ENCODE measurements around the gene PLXNC1.

- TF ChIP-seq ZNF384 (IDR thresholded peaks at IDR 0.05) = no peak
- no peak for TF ChIP-seq TARDBP (IDR thresholded peaks at IDR 0.05)
- TF ChIP-seq FOXM1 (IDR thresholded peaks at IDR 0.05; ENCODE audit: borderline replicate concordance) = no peak
- no peak for TF ChIP-seq HDGF (IDR thresholded peaks at IDR 0.05; ENCODE audit: borderline replicate concordance)
- no peak for TF ChIP-seq BHLHE40 (IDR thresholded peaks at IDR 0.05; ENCODE audit: borderline replicate concordance)
- no peak for TF ChIP-seq FOXA1 (IDR thresholded peaks at IDR 0.05)
- no peak for TF ChIP-seq PKNOX1 (IDR thresholded peaks at IDR 0.05)
- TF ChIP-seq NFRKB (IDR thresholded peaks at IDR 0.05) = no peak
- TF ChIP-seq SP1 (IDR thresholded peaks at IDR 0.05) = no peak
- TF ChIP-seq FOXK2 (IDR thresholded peaks at IDR 0.05) = no peak
- TF ChIP-seq SUZ12 (IDR thresholded peaks at IDR 0.05) = no peak
- TF ChIP-seq ARNT (IDR thresholded peaks at IDR 0.05) = no peak
- no peak for TF ChIP-seq L3MBTL2 (conservative IDR thresholded peaks at IDR 0.05)
Observed at GRCh38 chr12:94258593-94258992, 110.2 kb downstream of the PLXNC1 start.
